ENCODE results near the gene ARAP2.

ARAP2 gene

GRCh38 chr4:36043901-36044300 lies 200.4 kb downstream of the ARAP2 start:
- no peaks in the 10 kb centered on the region for H3F3A ChIP-seq (ENCODE audit: insufficient read depth)
- H3K9ac ChIP-seq (ENCODE audit: low read length): no peak overlapping the region
- no peaks in the 10 kb centered on the region for H3K36me3 ChIP-seq (ENCODE audit: low read length)
- no peak overlapping the region for H3K4me3 ChIP-seq (ENCODE audit: insufficient read depth, low read length, poor library complexity, severe bottlenecking)
- no peak for TF ChIP-seq EZH2phosphoT487 (conservative IDR thresholded peaks at IDR 0.05; ENCODE audit: low read length)
- TF ChIP-seq CTCF (IDR thresholded peaks at IDR 0.05; ENCODE audit: insufficient read depth, low read length, poor library complexity, severe bottlenecking): no peak
- no peaks in the 10 kb centered on the region for H3K9me2 ChIP-seq (replicated peaks; ENCODE audit: insufficient read depth, low read length)
- H4K20me1 ChIP-seq (ENCODE audit: low read depth, low read length): no peaks in the 10 kb centered on the region
- H3K4me2 ChIP-seq (ENCODE audit: low read depth, low read length, poor library complexity, severe bottlenecking): no peak overlapping the region
- no peaks in the 10 kb centered on the region for H3K27me3 ChIP-seq (ENCODE audit: low read length)
- H3K27ac ChIP-seq (ENCODE audit: low read depth, low read length): no peak overlapping the region
- H3K79me2 ChIP-seq (ENCODE audit: insufficient read depth, low read length): no peaks in the 10 kb centered on the region
- no peak overlapping the region for H2AFZ ChIP-seq (ENCODE audit: low read depth, low read length, severe bottlenecking)
- H3K9me3 ChIP-seq (ENCODE audit: insufficient read depth, low read length): no peaks in the 10 kb centered on the region

GRCh38 chr4:36043241-36043640 lies 201.1 kb downstream of the ARAP2 start:
- H3K27ac ChIP-seq (ENCODE audit: low read depth, low read length): no peak overlapping the region
- no peaks in the 10 kb centered on the region for H3F3A ChIP-seq (ENCODE audit: insufficient read depth)
- H4K20me1 ChIP-seq (ENCODE audit: low read depth, low read length): no peaks in the 10 kb centered on the region
- H2AFZ ChIP-seq (ENCODE audit: low read depth, low read length, severe bottlenecking): no peak overlapping the region
- H3K9me3 ChIP-seq (ENCODE audit: insufficient read depth, low read length): no peaks in the 10 kb centered on the region
- H3K79me2 ChIP-seq (ENCODE audit: insufficient read depth, low read length): no peaks in the 10 kb centered on the region
- H3K4me3 ChIP-seq (ENCODE audit: insufficient read depth, low read length, poor library complexity, severe bottlenecking): no peak overlapping the region
- TF ChIP-seq EZH2phosphoT487 (conservative IDR thresholded peaks at IDR 0.05; ENCODE audit: low read length) (no peak), CTCF (IDR thresholded peaks at IDR 0.05; ENCODE audit: insufficient read depth, low read length, poor library complexity, severe bottlenecking) (no peak)
- H3K9ac ChIP-seq (ENCODE audit: low read length): no peak overlapping the region
- no peak overlapping the region for H3K4me2 ChIP-seq (ENCODE audit: low read depth, low read length, poor library complexity, severe bottlenecking)
- no peaks in the 10 kb centered on the region for H3K36me3 ChIP-seq (ENCODE audit: low read length)
- no peaks in the 10 kb centered on the region for H3K9me2 ChIP-seq (replicated peaks; ENCODE audit: insufficient read depth, low read length)
- H3K27me3 ChIP-seq (ENCODE audit: low read length): no peaks in the 10 kb centered on the region

GRCh38 chr4:36042122-36042970 lies 202.0 kb downstream of the ARAP2 start:
- no peak overlapping the region for H3K9ac ChIP-seq (ENCODE audit: low read length)
- TF ChIP-seq EZH2phosphoT487 (conservative IDR thresholded peaks at IDR 0.05; ENCODE audit: low read length): no peak
- no peak for TF ChIP-seq CTCF (IDR thresholded peaks at IDR 0.05; ENCODE audit: insufficient read depth, low read length, poor library complexity, severe bottlenecking)
- no peaks in the 10 kb centered on the region for H3K9me2 ChIP-seq (replicated peaks; ENCODE audit: insufficient read depth, low read length)
- H2AFZ ChIP-seq (ENCODE audit: low read depth, low read length, severe bottlenecking): no peak overlapping the region
- H3K79me2 ChIP-seq (ENCODE audit: insufficient read depth, low read length): no peaks in the 10 kb centered on the region
- H3K27me3 ChIP-seq (ENCODE audit: low read length): no peaks in the 10 kb centered on the region
- no peaks in the 10 kb centered on the region for H3K36me3 ChIP-seq (ENCODE audit: low read length)
- no peak overlapping the region for H3K4me3 ChIP-seq (ENCODE audit: insufficient read depth, low read length, poor library complexity, severe bottlenecking)
- H3K9me3 ChIP-seq (ENCODE audit: insufficient read depth, low read length): no peaks in the 10 kb centered on the region
- no peaks in the 10 kb centered on the region for H3F3A ChIP-seq (ENCODE audit: insufficient read depth)
- no peak overlapping the region for H3K27ac ChIP-seq (ENCODE audit: low read depth, low read length)
- no peaks in the 10 kb centered on the region for H4K20me1 ChIP-seq (ENCODE audit: low read depth, low read length)
- no peak overlapping the region for H3K4me2 ChIP-seq (ENCODE audit: low read depth, low read length, poor library complexity, severe bottlenecking)

All from SU-DHL-6 (cell line).